Mesenchymal stem cell (in vitro differentiated cells and primary cell): ENCODE data around the gene NHERF1.

Experiments
- DNase-seq: peaks from one replicate; pipeline ENCODE4 v3.0.0-alpha.2; 2013
- H2AFZ ChIP-seq: one replicate; pipeline ENCODE4 v1.6.1; 2013; ENCODE audit warnings: low read depth, mild to moderate bottlenecking, control low read depth, inconsistent platforms, low read length, moderate library complexity
- H2AK5ac ChIP-seq: 2 replicates; pipeline ENCODE4 v1.6.1; 2013; ENCODE audit warnings: low read length, moderate library complexity, mild to moderate bottlenecking, inconsistent platforms; ENCODE audit not compliant: severe bottlenecking
- H2BK120ac ChIP-seq: one replicate; pipeline ENCODE4 v1.6.1; 2013; ENCODE audit warnings: low read depth, mild to moderate bottlenecking, inconsistent platforms, low read length, moderate library complexity
- H2BK12ac ChIP-seq, 2 experiments: one replicate each; pipeline ENCODE4 v1.6.1; 2013; ENCODE audit warnings: inconsistent platforms in 2 of 2, low read length in 2 of 2, mild to moderate bottlenecking in 2 of 2, moderate library complexity in 2 of 2, control low read depth in 1 of 2
- H2BK15ac ChIP-seq: one replicate; pipeline ENCODE4 v1.6.1; 2013; ENCODE audit warnings: mild to moderate bottlenecking, low read depth, inconsistent platforms; ENCODE audit not compliant: poor library complexity, severe bottlenecking
- H2BK5ac ChIP-seq: 2 replicates; pipeline ENCODE4 v1.6.1; 2013; ENCODE audit warnings: low read depth, mild to moderate bottlenecking, low read length, control low read depth, inconsistent platforms; ENCODE audit not compliant: poor library complexity, severe bottlenecking
- H3K14ac ChIP-seq, 2 experiments: one replicate each; pipeline ENCODE4 v1.6.1; 2013; ENCODE audit warnings: inconsistent platforms in 2 of 2, low read length in 2 of 2, control low read depth in 1 of 2, mild to moderate bottlenecking in 1 of 2, moderate library complexity in 1 of 2
- H3K18ac ChIP-seq, 2 experiments: one replicate each; pipeline ENCODE4 v1.6.1; 2013; ENCODE audit warnings: inconsistent platforms in 2 of 2, low read length in 2 of 2, control low read depth in 1 of 2, low read depth in 1 of 2, mild to moderate bottlenecking in 1 of 2
- H3K23ac ChIP-seq, 2 experiments: one replicate each; pipeline ENCODE4 v1.6.1; 2013; ENCODE audit warnings: inconsistent platforms in 2 of 2, low read length in 2 of 2, mild to moderate bottlenecking in 2 of 2, moderate library complexity in 2 of 2, control low read depth in 1 of 2
- H3K27ac ChIP-seq: 2 replicates; pipeline ENCODE4 v1.5.1; 2013; ENCODE audit warnings: mild to moderate bottlenecking, moderate library complexity, low read length, control low read depth, inconsistent platforms; ENCODE audit not compliant: poor library complexity, severe bottlenecking
- H3K27me3 ChIP-seq, 2 experiments: 2 replicates each; pipeline versions ENCODE4 v1.6.1 to v1.7.0; 2013; ENCODE audit warnings: low read length in 2 of 2, mild to moderate bottlenecking in 2 of 2, moderate library complexity in 2 of 2, control low read depth in 1 of 2, inconsistent platforms in 1 of 2; ENCODE audit not compliant: control insufficient read depth in 1 of 2, insufficient read depth in 1 of 2
- H3K36me3 ChIP-seq, 2 experiments: 2 replicates each; pipeline versions ENCODE4 v1.6.1 to v1.7.0; 2013; ENCODE audit warnings: low read length in 2 of 2, control low read depth in 1 of 2, inconsistent platforms in 1 of 2, low read depth in 1 of 2, mild to moderate bottlenecking in 1 of 2; ENCODE audit not compliant: insufficient read depth in 2 of 2, control insufficient read depth in 1 of 2
- H3K4ac ChIP-seq, 2 experiments: one replicate each; pipeline ENCODE4 v1.6.1; 2013; ENCODE audit warnings: inconsistent platforms in 2 of 2, low read length in 2 of 2, mild to moderate bottlenecking in 2 of 2, moderate library complexity in 2 of 2, control low read depth in 1 of 2, low read depth in 1 of 2
- H3K4me1 ChIP-seq: 2 replicates; pipeline ENCODE4 v1.6.1; 2013; ENCODE audit warnings: low read depth, low read length, control low read depth; ENCODE audit not compliant: control insufficient read depth, insufficient read depth
- H3K4me2 ChIP-seq: 2 replicates; pipeline ENCODE4 v1.6.1; 2013; ENCODE audit warnings: low read length, mild to moderate bottlenecking, inconsistent platforms; ENCODE audit not compliant: poor library complexity, severe bottlenecking
- H3K4me3 ChIP-seq, 2 experiments: 2 replicates each; pipeline versions ENCODE4 v1.5.1 to v1.7.0; 2013; ENCODE audit warnings: low read length in 2 of 2, mild to moderate bottlenecking in 2 of 2, control low read depth in 1 of 2, low read depth in 1 of 2; ENCODE audit not compliant: insufficient read depth in 1 of 2
- H3K79me1 ChIP-seq: replicated peaks from 2 replicates; pipeline ENCODE4 v1.6.1; 2013; ENCODE audit warnings: mild to moderate bottlenecking, control low read depth, low read length, inconsistent platforms; ENCODE audit not compliant: poor library complexity, severe bottlenecking
- H3K9ac ChIP-seq: 2 replicates; pipeline ENCODE4 v1.7.0; 2013; ENCODE audit warnings: mild to moderate bottlenecking, low read length, moderate library complexity
- H3K9me3 ChIP-seq: 2 replicates; pipeline ENCODE4 v1.7.0; 2013; ENCODE audit warnings: mild to moderate bottlenecking, low read length; ENCODE audit not compliant: control insufficient read depth
- H4K8ac ChIP-seq: one replicate; pipeline ENCODE4 v1.6.1; 2013; ENCODE audit warnings: inconsistent platforms, mild to moderate bottlenecking, low read length, moderate library complexity
- H4K91ac ChIP-seq: one replicate; pipeline ENCODE4 v1.6.1; 2013; ENCODE audit warnings: mild to moderate bottlenecking, low read length, inconsistent platforms
- WGBS: methylation state at CpG from one replicate; pipeline ENCODE4 v1.1.7; 2013; ENCODE audit warnings: mixed read lengths; 5-methylcytosine and 5-hydroxymethylcytosine counted together

NHERF1 gene

DNA sequence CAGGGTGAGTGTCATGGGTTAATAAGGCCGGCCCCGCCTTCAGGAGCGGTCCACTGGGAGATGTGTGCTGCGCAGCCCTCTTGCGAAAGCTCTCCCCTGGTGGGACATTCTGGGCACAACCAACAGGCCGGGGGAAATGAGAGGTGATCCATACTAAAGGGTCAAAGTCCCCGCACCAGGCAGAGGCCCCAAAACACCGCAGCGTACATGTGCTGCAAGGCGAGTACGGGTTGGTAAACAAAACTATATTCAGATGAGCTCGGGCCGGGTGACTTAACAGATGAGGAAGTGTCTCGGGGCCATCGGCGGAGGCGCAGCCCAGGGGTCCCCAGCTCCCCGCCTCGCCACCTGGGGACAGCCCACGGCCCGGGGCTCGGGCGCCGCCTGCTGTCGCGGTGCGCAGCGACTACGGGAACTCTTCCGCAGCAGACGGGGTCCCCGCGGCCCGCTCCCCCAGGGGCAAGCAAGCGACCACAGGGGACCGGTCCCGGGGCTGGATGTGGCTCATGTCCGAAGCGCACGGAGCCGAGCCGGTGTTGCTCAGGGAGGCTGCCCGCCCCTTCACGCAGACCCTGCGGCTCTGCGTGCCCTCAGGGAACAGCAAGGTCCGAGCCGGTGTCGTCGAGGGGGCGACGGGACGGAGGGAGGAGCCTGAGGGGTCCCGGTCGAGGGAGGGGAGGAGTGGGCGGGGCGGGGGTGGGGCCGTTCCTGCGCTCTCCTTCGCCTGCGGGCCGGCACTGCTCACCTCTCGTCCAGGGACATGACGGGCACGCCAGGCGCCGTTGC lies 11.7 kb upstream of the NHERF1 start, which contains the start of gene RAB37:
Gene RAB37 (plus strand): TSS at position 744 of the 786 bp plus-strand sequence. CDS start 17 bp downstream, at position 761.
- H3K79me1 ChIP-seq = no peaks in the 10 kb centered on the region
- 2% methylated on average over 46 of the region's 67 CpGs for WGBS

GRCh38 chr17:74737299-74738050 lies 11.0 kb upstream of the NHERF1 start:
- Histone ChIP-seq H3K4me2 (peak overlapping the region; percentile 8), H3K14ac (no peak overlapping the region), H3K18ac (peak overlapping the region in 1 of 2 experiments; percentile 18), H3K27ac (no peak overlapping the region), H2BK15ac (peak overlapping the region; percentile 26), H2BK5ac (no peak overlapping the region), H2BK120ac (peak overlapping the region; percentile 38), H2BK12ac (peak overlapping the region in 1 of 2 experiments; percentile 10), H3K36me3 (no peaks in the 10 kb centered on the region), H4K91ac (no peak overlapping the region), H3K9me3 (no peaks in the 10 kb centered on the region), H2AK5ac (no peak overlapping the region), H4K8ac (peak overlapping the region; percentile 82), H3K4me3 (no peak overlapping the region), H3K9ac (no peak overlapping the region), H3K4me1 (peaks cover 35% of the 10 kb centered on the region), H3K79me1 (no peaks in the 10 kb centered on the region), H2AFZ (no peak overlapping the region), H3K23ac (peak overlapping the region in 1 of 2 experiments; percentile 47), H3K4ac (no peak overlapping the region), H3K27me3 (peaks cover 54 to 92% of the 10 kb centered on the region in 2 experiments)
- 3% methylated on average over 31 of the region's 38 CpGs for WGBS
- DNase-seq = peak; percentile 57

More for the DNA sequence above, 11.7 kb upstream of the NHERF1 start, which contains the start of gene RAB37:
- H2BK5ac ChIP-seq = no peak within 1 kb of the TSS
- DNase-seq = no peak
- H3K9ac ChIP-seq = no peak within 1 kb of the TSS
- peak within 1 kb of the TSS in 1 of 2 experiments; percentile 10 for H2BK12ac ChIP-seq
- peak within 1 kb of the TSS; percentile 73 for H4K91ac ChIP-seq
- no peaks in the 10 kb centered on the region for H3K9me3 ChIP-seq
- peak within 1 kb of the TSS; percentile 31 for H3K4me2 ChIP-seq
- peak within 1 kb of the TSS; percentile 18 for H2AFZ ChIP-seq
- H2BK15ac ChIP-seq = peak within 1 kb of the TSS; percentile 26
- no peak within 1 kb of the TSS for H3K4ac ChIP-seq
- H2AK5ac ChIP-seq = no peak within 1 kb of the TSS
- peaks cover 28% of the 10 kb centered on the region for H3K4me1 ChIP-seq
- H3K4me3 ChIP-seq = peak within 1 kb of the TSS in 1 of 2 experiments; percentile 47
- H3K18ac ChIP-seq = peak within 1 kb of the TSS; percentile 25 to 52
- peak within 1 kb of the TSS; percentile 82 for H4K8ac ChIP-seq
- no peak within 1 kb of the TSS for H3K14ac ChIP-seq
- H2BK120ac ChIP-seq = peak within 1 kb of the TSS; percentile 38
- no peaks in the 10 kb centered on the region for H3K36me3 ChIP-seq
- H3K27me3 ChIP-seq = peaks cover 54 to 88% of the 10 kb centered on the region in 2 experiments
- H3K23ac ChIP-seq = peak within 1 kb of the TSS in 1 of 2 experiments; percentile 47
- H3K27ac ChIP-seq = no peak within 1 kb of the TSS

GRCh38 chr17:74738051-74738996 lies 10.1 kb upstream of the NHERF1 start:
- H3K36me3 ChIP-seq = no peaks in the 10 kb centered on the region
- no peak overlapping the region for H2BK5ac ChIP-seq
- no peak overlapping the region for H3K27ac ChIP-seq
- H2BK15ac ChIP-seq = peak overlapping the region; percentile 26
- peak overlapping the region; percentile 38 for H2BK120ac ChIP-seq
- DNase-seq = no peak
- H3K23ac ChIP-seq = no peak overlapping the region
- peak overlapping the region; percentile 73 for H4K91ac ChIP-seq
- no peak overlapping the region for H3K14ac ChIP-seq
- peaks cover 35% of the 10 kb centered on the region for H3K4me1 ChIP-seq
- peaks cover 54 to 90% of the 10 kb centered on the region in 2 experiments for H3K27me3 ChIP-seq
- peak overlapping the region in 1 of 2 experiments; percentile 17 for H2BK12ac ChIP-seq
- no peaks in the 10 kb centered on the region for H3K9me3 ChIP-seq
- H3K4ac ChIP-seq = peak overlapping the region in 1 of 2 experiments; percentile 41
- peak overlapping the region; percentile 82 for H4K8ac ChIP-seq
- H3K18ac ChIP-seq = peak overlapping the region; percentile 25 to 52
- no peaks in the 10 kb centered on the region for H3K79me1 ChIP-seq
- H3K4me2 ChIP-seq = no peak overlapping the region
- H3K9ac ChIP-seq = no peak overlapping the region
- H2AK5ac ChIP-seq = no peak overlapping the region
- no peak overlapping the region for H2AFZ ChIP-seq
- no peak overlapping the region for H3K4me3 ChIP-seq
- 54% methylated on average over 15 of the region's 16 CpGs for WGBS
